ENCODE results near the gene ABI3BP. TPM values are rescaled to one million over a fixed set of nuclear protein-coding genes. Genes with fewer than 3 reads are reported as not detected.

ABI3BP gene
- total RNA-seq, 3 donors from 2014 or later: 13.5 to 70.8 (median 47.0) TPM

DNA sequence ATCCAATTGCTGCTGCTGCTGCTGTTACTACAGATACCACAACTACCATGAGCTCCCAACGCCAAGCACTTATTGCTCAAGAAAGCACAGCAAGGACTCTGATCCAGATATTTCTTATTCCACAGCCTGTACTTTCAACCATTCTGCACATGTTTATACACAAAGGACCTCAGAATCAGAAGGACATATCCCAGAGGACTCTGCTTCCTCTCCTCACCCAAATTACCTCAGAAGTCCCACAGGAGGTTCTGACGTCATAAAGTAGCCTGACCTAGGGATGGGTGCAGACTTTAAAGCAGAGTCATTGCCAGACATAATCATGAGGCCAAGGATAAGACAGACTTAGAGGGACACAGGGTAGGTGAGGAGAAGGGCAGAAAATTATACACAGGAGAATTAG is 115.9 kb downstream of the ABI3BP start:
- Histone ChIP-seq H3K4me3 (no peak overlapping the region), H3K4me1 (ENCODE audit: low read depth) (no peaks in the 10 kb centered on the region), H3K36me3 (ENCODE audit: low read depth) (no peaks in the 10 kb centered on the region), H3K9me3 (no peaks in the 10 kb centered on the region)
- intact Hi-C loops (cut with DNase I, micrococcal nuclease): no loop called here
- ATAC-seq (no peak), DNase-seq (no peak)
- TF ChIP-seq, protein P1, sequence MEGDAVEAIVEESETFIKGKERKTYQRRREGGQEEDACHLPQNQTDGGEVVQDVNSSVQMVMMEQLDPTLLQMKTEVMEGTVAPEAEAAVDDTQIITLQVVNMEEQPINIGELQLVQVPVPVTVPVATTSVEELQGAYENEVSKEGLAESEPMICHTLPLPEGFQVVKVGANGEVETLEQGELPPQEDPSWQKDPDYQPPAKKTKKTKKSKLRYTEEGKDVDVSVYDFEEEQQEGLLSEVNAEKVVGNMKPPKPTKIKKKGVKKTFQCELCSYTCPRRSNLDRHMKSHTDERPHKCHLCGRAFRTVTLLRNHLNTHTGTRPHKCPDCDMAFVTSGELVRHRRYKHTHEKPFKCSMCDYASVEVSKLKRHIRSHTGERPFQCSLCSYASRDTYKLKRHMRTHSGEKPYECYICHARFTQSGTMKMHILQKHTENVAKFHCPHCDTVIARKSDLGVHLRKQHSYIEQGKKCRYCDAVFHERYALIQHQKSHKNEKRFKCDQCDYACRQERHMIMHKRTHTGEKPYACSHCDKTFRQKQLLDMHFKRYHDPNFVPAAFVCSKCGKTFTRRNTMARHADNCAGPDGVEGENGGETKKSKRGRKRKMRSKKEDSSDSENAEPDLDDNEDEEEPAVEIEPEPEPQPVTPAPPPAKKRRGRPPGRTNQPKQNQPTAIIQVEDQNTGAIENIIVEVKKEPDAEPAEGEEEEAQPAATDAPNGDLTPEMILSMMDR (IDR thresholded peaks at IDR 0.05): no peak

DNA sequence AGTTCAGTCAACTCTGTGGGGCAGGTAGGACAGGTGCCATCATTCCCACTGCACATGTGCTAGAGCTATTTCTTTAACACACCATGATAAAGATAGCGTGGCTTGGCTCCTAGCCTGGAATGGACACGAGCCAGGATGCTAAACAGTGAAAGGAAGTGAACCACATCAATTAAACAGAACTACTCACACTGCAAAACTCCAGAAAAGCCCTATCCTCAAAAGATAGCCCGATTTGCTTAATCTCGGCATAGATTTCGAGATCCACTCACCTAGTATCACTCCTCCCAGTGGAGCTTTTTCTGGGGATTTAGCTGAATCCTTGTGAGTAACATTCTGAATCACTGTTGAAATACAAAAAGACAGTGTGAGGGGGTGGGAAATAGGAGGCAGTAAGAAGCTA is 118.0 kb downstream of the ABI3BP start:
- ATAC-seq (peak; percentile 78), DNase-seq (peak; percentile 47 to 86 (median 72))
- H3K4me1 ChIP-seq (ENCODE audit: low read depth): no peaks in the 10 kb centered on the region
- intact Hi-C loops (cut with DNase I, micrococcal nuclease): no loop called here
- H3K9me3 ChIP-seq: no peaks in the 10 kb centered on the region
- H3K4me3 ChIP-seq: no peak overlapping the region
- TF ChIP-seq, protein P1 (IDR thresholded peaks at IDR 0.05): no peak
- no peaks in the 10 kb centered on the region for H3K36me3 ChIP-seq (ENCODE audit: low read depth)

GRCh38 chr3:100873611-100874010 is 119.6 kb downstream of the ABI3BP start:
- intact Hi-C loops (cut with DNase I, micrococcal nuclease): no loop called here
- Histone ChIP-seq H3K36me3 (ENCODE audit: low read depth) (no peaks in the 10 kb centered on the region), H3K4me1 (ENCODE audit: low read depth) (no peaks in the 10 kb centered on the region), H3K9me3 (no peaks in the 10 kb centered on the region), H3K4me3 (no peak overlapping the region)
- no peak for ATAC-seq
- TF ChIP-seq, protein P1 (IDR thresholded peaks at IDR 0.05): no peak
- no peak for DNase-seq

DNA sequence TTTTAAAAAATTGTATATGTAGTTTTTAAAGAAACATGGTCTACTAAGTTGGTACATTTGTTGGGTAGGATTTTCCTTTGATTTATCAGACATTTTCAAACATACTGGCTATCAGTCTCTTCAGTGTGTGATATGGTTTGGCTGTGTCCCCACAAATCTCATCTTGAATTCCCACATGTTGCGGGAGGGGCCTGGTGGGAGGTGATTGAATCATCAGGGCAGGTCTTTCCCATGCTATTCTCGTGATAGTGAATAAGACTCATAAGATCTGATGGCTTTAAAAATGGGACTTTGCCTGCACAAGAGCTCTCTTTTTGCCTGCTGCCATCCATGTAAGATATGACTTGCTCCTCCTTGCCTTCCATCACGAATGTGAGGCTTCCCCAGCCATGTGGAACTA is 121.9 kb downstream of the ABI3BP start:
- intact Hi-C loops (cut with DNase I, micrococcal nuclease): no loop called here
- DNase-seq (no peak), ATAC-seq (no peak)
- no peak overlapping the region for H3K4me3 ChIP-seq
- no peaks in the 10 kb centered on the region for H3K9me3 ChIP-seq
- H3K36me3 ChIP-seq (ENCODE audit: low read depth): no peaks in the 10 kb centered on the region
- TF ChIP-seq, protein P1 (IDR thresholded peaks at IDR 0.05): no peak
- H3K4me1 ChIP-seq (ENCODE audit: low read depth): no peaks in the 10 kb centered on the region

DNA sequence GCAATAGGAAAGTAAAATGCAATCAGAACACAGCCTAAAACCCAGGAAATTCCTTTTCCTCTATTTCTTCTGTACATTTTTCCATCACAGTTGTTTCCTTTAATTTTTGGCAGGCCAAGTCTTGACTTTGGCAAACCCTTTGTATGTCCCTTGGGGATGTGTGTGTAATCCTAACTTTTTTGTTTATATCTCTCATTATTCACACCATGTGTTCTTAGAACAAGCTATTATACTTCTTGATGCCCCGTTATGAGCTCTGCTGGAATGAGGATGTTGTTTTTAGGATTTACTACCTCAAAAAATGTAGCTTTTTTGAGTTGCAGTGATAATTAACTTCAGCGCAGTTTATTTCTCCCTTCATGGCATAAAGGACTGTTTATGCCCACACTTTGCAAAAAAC is 123.4 kb downstream of the ABI3BP start:
- ATAC-seq: no peak
- Histone ChIP-seq H3K4me3 (no peak overlapping the region), H3K4me1 (ENCODE audit: low read depth) (no peaks in the 10 kb centered on the region), H3K36me3 (ENCODE audit: low read depth) (no peaks in the 10 kb centered on the region), H3K9me3 (no peaks in the 10 kb centered on the region)
- intact Hi-C loops (cut with DNase I, micrococcal nuclease): no loop called here
- TF ChIP-seq, protein P1 (IDR thresholded peaks at IDR 0.05): no peak
- DNase-seq: no peak

GRCh38 chr3:100868894-100869293 is 124.3 kb downstream of the ABI3BP start:
- ATAC-seq (no peak), DNase-seq (no peak)
- Histone ChIP-seq H3K36me3 (ENCODE audit: low read depth) (no peaks in the 10 kb centered on the region), H3K4me1 (ENCODE audit: low read depth) (no peaks in the 10 kb centered on the region), H3K4me3 (no peak overlapping the region), H3K9me3 (no peaks in the 10 kb centered on the region)
- intact Hi-C loops (cut with DNase I, micrococcal nuclease): no loop called here
- TF ChIP-seq, protein P1 (IDR thresholded peaks at IDR 0.05): no peak
